ENCODE data around the gene ARHGAP18. TPM values are rescaled to one million over a fixed set of nuclear protein-coding genes. Genes with fewer than 3 reads are reported as not detected.

The ARHGAP18 gene
- total and polyA plus RNA-seq, 8 donors = 6.0 to 104 (median 30.2) TPM

DNA sequence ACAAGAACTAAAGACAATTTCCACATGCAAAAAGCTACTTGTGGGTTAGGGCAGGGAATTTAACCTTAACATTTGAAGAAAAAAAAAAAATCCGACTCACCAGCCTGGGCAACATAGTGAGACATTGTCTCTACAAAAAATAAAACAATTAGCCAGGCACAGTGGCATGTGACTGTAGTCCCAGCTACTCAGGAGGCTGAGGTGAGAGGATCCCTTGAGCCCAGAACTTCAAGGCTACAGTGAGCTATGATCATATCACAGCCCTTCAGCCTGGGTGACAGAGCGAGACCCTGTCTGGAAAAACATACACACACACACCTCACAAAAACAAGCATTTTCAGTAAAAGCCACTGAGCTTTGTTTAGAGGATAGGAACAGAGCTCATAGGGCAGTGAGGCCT, 56.2 kb downstream of the ARHGAP18 start:
- Histone ChIP-seq H3K4me3 (no peak overlapping the region), H3K36me3 (no peaks in the 10 kb centered on the region), H3K27me3 (no peaks in the 10 kb centered on the region), H3K9me3 (no peaks in the 10 kb centered on the region), H3K27ac (peak overlapping the region in 1 of 5 donors; percentile 32), H3K4me1 (peaks cover 6 to 52% (median 20%) of the 10 kb centered on the region in 4 donors)
- 61 to 90% (median 67%) methylated on average over 2 of the region's 2 CpGs for WGBS, 5 donors
- no peak for DNase-seq
- no peak for TF ChIP-seq POLR2A (IDR thresholded peaks at IDR 0.05)
- no peak for TF ChIP-seq EP300 (IDR thresholded peaks at IDR 0.05)
- TF ChIP-seq POLR2AphosphoS5 (IDR thresholded peaks at IDR 0.05) = no peak
- no peak for TF ChIP-seq CTCF (IDR thresholded peaks at IDR 0.05)
- intact Hi-C loops (cut with DNase I; ENCODE audit: low total_unique reads) = no loop called here

DNA sequence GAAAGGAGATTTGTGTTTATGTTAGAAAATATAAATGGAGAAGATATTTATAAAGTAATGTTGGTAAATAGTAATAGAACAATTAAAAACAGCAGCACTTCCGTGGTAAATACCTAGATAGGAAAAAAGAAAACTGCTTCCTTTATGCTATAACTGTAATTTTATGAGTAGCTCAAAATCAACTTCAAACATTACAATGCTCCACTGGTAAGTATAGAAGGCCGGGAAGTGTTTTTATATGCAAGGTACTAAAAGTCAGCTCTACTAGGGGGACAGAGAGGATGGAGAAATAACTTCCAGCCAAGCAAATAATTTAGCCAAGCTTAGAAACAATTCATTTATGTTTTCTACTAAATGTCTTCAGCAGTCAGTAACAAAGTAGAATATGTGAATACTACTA, 56.7 kb downstream of the ARHGAP18 start:
- Histone ChIP-seq H3K27me3 (no peaks in the 10 kb centered on the region), H3K4me3 (no peak overlapping the region), H3K36me3 (no peaks in the 10 kb centered on the region), H3K4me1 (peaks cover 6 to 54% (median 20%) of the 10 kb centered on the region in 4 donors), H3K27ac (peak overlapping the region in 1 of 5 donors; percentile 32), H3K9me3 (no peaks in the 10 kb centered on the region)
- intact Hi-C loops (cut with DNase I; ENCODE audit: low total_unique reads) = no loop called here
- no peak for TF ChIP-seq EP300 (IDR thresholded peaks at IDR 0.05)
- TF ChIP-seq POLR2AphosphoS5 (IDR thresholded peaks at IDR 0.05) = no peak
- no peak for TF ChIP-seq POLR2A (IDR thresholded peaks at IDR 0.05)
- no peak for TF ChIP-seq CTCF (IDR thresholded peaks at IDR 0.05)
- 37 to 64% (median 49%) methylated on average over 2 of the region's 2 CpGs for WGBS, 5 donors
- DNase-seq = no peak

DNA sequence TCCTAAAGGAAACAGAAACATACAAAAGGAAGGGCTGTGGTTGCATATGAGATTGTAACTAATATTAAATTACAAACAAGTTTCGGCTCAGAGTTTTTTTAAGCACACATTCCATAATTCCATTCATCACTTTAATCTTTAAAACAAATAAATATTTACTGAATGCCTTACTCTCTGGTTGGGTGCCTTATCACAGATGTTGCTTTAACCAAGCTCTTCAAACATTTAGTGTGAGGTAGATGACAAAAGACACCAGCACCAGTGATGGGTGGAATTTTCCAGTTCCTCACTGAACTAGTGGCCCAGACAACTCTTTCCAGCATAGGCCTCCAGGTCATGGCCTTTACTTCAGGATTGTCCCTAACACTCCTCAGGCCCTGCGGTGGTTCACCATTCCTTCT, 58.7 kb downstream of the ARHGAP18 start:
- peaks cover 6 to 66% (median 31%) of the 10 kb centered on the region in 4 donors for H3K4me1 ChIP-seq
- intact Hi-C loops (cut with DNase I; ENCODE audit: low total_unique reads) = no loop called here
- TF ChIP-seq CTCF (IDR thresholded peaks at IDR 0.05) (no peak), POLR2A (IDR thresholded peaks at IDR 0.05) (no peak), EP300 (IDR thresholded peaks at IDR 0.05) (no peak), POLR2AphosphoS5 (IDR thresholded peaks at IDR 0.05) (no peak)
- 40 to 69% (median 55%) methylated on average over 2 of the region's 2 CpGs for whole genome bisulfite sequencing, 5 donors
- H3K4me3 ChIP-seq = no peak overlapping the region
- no peak for DNase-seq
- no peaks in the 10 kb centered on the region for H3K36me3 ChIP-seq
- no peaks in the 10 kb centered on the region for H3K9me3 ChIP-seq
- H3K27me3 ChIP-seq = no peaks in the 10 kb centered on the region
- H3K27ac ChIP-seq = peak overlapping the region in 1 of 5 donors; percentile 55

- DNase-seq = no peak
- Histone ChIP-seq H3K27ac (no peak overlapping the region), H3K9me3 (no peaks in the 10 kb centered on the region), H3K27me3 (no peaks in the 10 kb centered on the region), H3K36me3 (no peaks in the 10 kb centered on the region), H3K4me1 (peaks cover 19 to 80% (median 50%) of the 10 kb centered on the region in 4 donors), H3K4me3 (no peak overlapping the region)
- TF ChIP-seq POLR2A (IDR thresholded peaks at IDR 0.05) (no peak), POLR2AphosphoS5 (IDR thresholded peaks at IDR 0.05) (no peak), EP300 (IDR thresholded peaks at IDR 0.05) (no peak), CTCF (IDR thresholded peaks at IDR 0.05) (no peak)
- WGBS, 5 donors = 79 to 85% (median 83%) methylated on average over 15 of the region's 15 CpGs
- intact Hi-C loops (cut with DNase I; ENCODE audit: low total_unique reads) = no loop called here
Observed at GRCh38 chr6:129648819-129649491, 61.0 kb downstream of the ARHGAP18 start.
